GM12878 (cell line): Measurements from ENCODE around the gene MTRR.

Experiments used
- BRCA1 ChIP-seq: IDR thresholded peaks from 2 replicates; pipeline ENCODE4 v1.6.1; 2011; ENCODE audit warnings: low read depth, low read length, improper control_type of control experiment
- CHD2 ChIP-seq: IDR thresholded peaks from 2 replicates; pipeline ENCODE4 v1.6.1; 2011; ENCODE audit warnings: low read depth, low read length, improper control_type of control experiment, borderline replicate concordance
- DPF2 ChIP-seq: fragments of 450-650 bp; IDR thresholded peaks from 2 replicates; pipeline ENCODE4 v1.6.1; 2017; ENCODE audit warnings: mild to moderate bottlenecking
- EP300 ChIP-seq, 2 experiments: fragments of 150-350 bp in 1 of 2; IDR thresholded peaks; 2 replicates each; pipeline ENCODE4 v1.6.1; 2011 to 2012; ENCODE audit warnings: low read depth in 2 of 2, low read length in 2 of 2, borderline replicate concordance in 1 of 2, improper control_type of control experiment in 1 of 2, inconsistent platforms in 1 of 2; ENCODE audit not compliant: control insufficient read depth in 1 of 2
- FOXM1 ChIP-seq: IDR thresholded peaks from 2 replicates; pipeline ENCODE4 v1.6.1; 2012; ENCODE audit warnings: low read depth, mild to moderate bottlenecking, inconsistent platforms, low read length, moderate library complexity
- POLR2A ChIP-seq: IDR thresholded peaks from 2 replicates; pipeline ENCODE4 v1.6.1; 2011; ENCODE audit warnings: low read depth, mild to moderate bottlenecking, low read length
- POLR2AphosphoS2 ChIP-seq: IDR thresholded peaks from 2 replicates; pipeline ENCODE4 v1.6.1; 2011; ENCODE audit warnings: low read depth, mild to moderate bottlenecking, low read length, improper control_type of control experiment, moderate library complexity
- RAD21 ChIP-seq: IDR thresholded peaks from 2 replicates; pipeline ENCODE4 v1.6.1; 2011; ENCODE audit warnings: mild to moderate bottlenecking, low read depth, low read length, moderate library complexity; ENCODE audit not compliant: insufficient read depth
- SIN3A ChIP-seq: IDR thresholded peaks from 2 replicates; pipeline ENCODE4 v1.6.1; 2012; ENCODE audit warnings: low read depth, low read length, improper control_type of control experiment
- SMAD5 ChIP-seq: IDR thresholded peaks from 2 replicates; pipeline ENCODE4 v1.6.1; 2016; ENCODE audit warnings: antibody characterized with exemption, low read depth
- TF ChIP-seq, protein P1 (sequence below): IDR thresholded peaks from 2 replicates; pipeline ENCODE4 v1.6.1; 2011; ENCODE audit warnings: low read depth, mild to moderate bottlenecking, low read length, moderate library complexity, borderline replicate concordance; ENCODE audit errors: extremely low read depth
- TF ChIP-seq, protein P2 (sequence below), 3 experiments: IDR thresholded peaks in 2 of 3; conservative IDR thresholded peaks in 1 of 3; 2 replicates each; pipeline ENCODE4 v1.5.1; 2011; ENCODE audit warnings: low read depth in 3 of 3, low read length in 3 of 3, mild to moderate bottlenecking in 3 of 3, control low read depth in 2 of 3, moderate library complexity in 2 of 3, inconsistent platforms in 1 of 3, mixed read lengths in 1 of 3; ENCODE audit not compliant: control insufficient read depth in 2 of 3, insufficient read depth in 1 of 3; ENCODE audit errors: extremely low read depth in 1 of 3

DNA sequence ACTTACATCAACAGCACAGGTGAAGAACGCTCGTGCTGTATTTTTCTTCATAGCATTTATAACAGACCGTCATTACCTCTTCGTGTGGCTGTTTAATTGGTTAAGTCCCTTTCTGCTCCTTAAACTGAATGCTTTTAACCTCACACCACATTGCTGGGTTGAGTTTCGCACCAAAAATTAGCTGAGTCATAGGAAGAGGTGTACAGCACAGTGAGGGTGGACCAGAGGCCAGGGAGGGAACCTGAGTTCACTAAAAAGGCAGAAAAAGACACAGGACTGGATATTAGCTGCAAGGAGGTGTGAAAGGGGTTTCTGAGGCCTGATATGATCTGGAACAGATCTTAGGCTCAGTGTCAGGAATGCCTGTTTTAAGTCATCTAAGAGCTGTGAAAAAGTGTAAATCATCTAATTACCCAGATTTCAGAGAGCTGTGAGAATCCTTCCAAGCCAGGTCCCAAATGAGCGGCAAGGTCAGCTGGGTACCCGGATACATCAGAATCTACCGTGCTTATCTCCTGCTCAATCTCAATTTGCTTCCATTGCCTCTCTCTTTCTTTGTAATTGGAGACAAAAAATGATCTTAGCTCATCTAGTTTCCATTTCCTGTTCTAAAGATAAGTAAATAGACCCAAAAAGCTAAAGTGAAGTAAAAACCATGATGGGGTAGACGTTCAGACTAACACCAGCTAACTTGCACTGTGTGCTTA, 10.9 kb upstream of the MTRR start:
- no peak for TF ChIP-seq FOXM1
- TF ChIP-seq CHD2, result no peak
- no peak for TF ChIP-seq BRCA1
- no peak for TF ChIP-seq DPF2
- TF ChIP-seq RAD21, result no peak
- TF ChIP-seq SMAD5, result no peak
- TF ChIP-seq EP300 (IDR thresholded peaks at IDR 0.05; ENCODE audit: borderline replicate concordance in 1 of 2, control insufficient read depth in 1 of 2, low read depth in 2 of 2, low read length in 2 of 2), result no peak
- TF ChIP-seq, protein P1, sequence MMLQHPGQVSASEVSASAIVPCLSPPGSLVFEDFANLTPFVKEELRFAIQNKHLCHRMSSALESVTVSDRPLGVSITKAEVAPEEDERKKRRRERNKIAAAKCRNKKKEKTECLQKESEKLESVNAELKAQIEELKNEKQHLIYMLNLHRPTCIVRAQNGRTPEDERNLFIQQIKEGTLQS, result no peak
- TF ChIP-seq, protein P2, sequence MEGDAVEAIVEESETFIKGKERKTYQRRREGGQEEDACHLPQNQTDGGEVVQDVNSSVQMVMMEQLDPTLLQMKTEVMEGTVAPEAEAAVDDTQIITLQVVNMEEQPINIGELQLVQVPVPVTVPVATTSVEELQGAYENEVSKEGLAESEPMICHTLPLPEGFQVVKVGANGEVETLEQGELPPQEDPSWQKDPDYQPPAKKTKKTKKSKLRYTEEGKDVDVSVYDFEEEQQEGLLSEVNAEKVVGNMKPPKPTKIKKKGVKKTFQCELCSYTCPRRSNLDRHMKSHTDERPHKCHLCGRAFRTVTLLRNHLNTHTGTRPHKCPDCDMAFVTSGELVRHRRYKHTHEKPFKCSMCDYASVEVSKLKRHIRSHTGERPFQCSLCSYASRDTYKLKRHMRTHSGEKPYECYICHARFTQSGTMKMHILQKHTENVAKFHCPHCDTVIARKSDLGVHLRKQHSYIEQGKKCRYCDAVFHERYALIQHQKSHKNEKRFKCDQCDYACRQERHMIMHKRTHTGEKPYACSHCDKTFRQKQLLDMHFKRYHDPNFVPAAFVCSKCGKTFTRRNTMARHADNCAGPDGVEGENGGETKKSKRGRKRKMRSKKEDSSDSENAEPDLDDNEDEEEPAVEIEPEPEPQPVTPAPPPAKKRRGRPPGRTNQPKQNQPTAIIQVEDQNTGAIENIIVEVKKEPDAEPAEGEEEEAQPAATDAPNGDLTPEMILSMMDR (IDR thresholded peaks at IDR 0.05 in 2 of 3, conservative IDR thresholded peaks at IDR 0.05 in 1 of 3; ENCODE audit: control insufficient read depth in 2 of 3, extremely low read depth in 1 of 3, insufficient read depth in 1 of 3, low read depth in 3 of 3, low read length in 3 of 3), result no peak
- TF ChIP-seq POLR2A, result no peak
- TF ChIP-seq POLR2AphosphoS2, result no peak
- TF ChIP-seq SIN3A, result no peak
